ENCODE results near the gene SEMA7A.

The SEMA7A gene

DNA sequence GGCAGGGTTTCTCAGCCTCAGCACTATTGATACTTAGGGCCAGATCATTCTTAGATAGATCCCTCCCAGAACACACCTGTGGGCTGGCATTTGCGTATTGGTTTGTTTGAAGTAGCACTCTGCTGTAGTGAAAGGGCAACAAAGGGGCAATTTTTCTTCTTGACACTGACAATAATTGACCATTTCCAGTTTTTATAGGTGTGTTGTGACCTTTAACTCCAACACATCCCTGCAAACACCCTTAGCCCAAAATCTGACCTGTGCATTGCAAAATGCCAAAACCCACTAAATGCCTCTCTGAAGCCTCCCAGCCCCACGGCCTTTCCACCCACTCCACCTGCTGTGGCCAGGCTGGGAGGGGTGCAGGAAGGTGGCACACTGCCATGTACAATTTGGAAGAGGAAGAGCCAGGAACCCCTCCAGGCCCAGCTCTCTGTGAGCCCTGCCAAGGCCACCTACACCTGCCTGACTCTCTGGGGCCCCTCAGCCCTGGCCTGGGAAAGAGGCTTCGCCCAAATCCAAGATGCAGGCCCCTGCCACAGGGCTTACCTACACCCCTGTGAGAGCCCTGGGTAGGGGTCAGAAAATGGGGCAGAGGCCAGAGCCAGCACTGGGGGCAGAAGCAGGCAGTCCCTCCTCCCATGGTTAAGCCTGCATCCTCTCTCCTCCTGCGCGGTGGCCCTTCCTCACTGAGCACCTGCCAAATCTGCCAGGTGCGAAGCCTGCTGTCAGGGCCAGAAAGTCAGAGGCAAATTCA lies 56.8 kb downstream of the SEMA7A start:
- no peak for DNase-seq (ENCODE audit: extremely low read depth, low read depth)
- TF ChIP-seq, protein P1, sequence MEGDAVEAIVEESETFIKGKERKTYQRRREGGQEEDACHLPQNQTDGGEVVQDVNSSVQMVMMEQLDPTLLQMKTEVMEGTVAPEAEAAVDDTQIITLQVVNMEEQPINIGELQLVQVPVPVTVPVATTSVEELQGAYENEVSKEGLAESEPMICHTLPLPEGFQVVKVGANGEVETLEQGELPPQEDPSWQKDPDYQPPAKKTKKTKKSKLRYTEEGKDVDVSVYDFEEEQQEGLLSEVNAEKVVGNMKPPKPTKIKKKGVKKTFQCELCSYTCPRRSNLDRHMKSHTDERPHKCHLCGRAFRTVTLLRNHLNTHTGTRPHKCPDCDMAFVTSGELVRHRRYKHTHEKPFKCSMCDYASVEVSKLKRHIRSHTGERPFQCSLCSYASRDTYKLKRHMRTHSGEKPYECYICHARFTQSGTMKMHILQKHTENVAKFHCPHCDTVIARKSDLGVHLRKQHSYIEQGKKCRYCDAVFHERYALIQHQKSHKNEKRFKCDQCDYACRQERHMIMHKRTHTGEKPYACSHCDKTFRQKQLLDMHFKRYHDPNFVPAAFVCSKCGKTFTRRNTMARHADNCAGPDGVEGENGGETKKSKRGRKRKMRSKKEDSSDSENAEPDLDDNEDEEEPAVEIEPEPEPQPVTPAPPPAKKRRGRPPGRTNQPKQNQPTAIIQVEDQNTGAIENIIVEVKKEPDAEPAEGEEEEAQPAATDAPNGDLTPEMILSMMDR (IDR thresholded peaks at IDR 0.05; ENCODE audit: low read depth, low read length): no peak

DNA sequence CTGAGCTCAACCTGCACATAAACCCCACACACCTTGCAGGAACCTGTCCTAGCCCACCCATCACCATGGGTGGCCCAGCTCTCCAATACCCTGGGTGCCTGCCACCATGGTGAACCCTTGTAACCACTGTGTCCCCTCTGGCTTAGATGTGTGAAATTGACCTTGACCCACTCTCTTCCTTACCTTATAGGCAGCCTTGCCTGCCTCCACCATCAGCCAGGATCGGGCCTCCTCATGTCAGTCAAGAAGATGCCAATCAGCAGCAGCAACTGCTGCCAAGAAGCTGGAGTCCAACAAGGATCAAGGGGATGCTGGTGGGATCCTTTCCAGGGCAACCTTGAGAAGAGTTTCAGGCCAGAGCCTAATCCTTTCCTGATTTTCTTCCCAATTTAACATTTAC lies 57.5 kb downstream of the SEMA7A start:
- no peak for DNase-seq (ENCODE audit: extremely low read depth, low read depth)
- TF ChIP-seq, protein P1 (IDR thresholded peaks at IDR 0.05; ENCODE audit: low read depth, low read length): no peak

DNA sequence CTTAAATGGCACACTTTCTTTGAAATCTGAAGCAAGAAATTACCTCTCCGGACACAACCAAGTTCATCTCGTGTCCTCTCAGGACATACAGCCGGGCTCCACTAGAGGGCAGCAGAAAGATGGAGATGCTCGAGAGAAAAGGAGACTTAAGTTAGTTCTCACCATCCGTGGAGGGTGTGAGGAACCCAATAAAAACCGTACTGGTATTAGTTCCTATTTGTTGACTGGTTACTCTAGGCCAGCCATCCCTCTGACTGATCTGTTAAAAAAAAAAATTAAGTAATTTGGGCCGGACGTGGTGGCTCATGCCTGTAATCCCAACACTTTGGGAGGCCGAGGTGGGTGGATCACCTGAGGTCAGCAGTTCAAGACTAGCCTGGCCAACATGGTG lies 58.5 kb downstream of the SEMA7A start:
- DNase-seq (ENCODE audit: extremely low read depth, low read depth): no peak
- TF ChIP-seq, protein P1 (IDR thresholded peaks at IDR 0.05; ENCODE audit: low read depth, low read length): peak; percentile 89

DNA sequence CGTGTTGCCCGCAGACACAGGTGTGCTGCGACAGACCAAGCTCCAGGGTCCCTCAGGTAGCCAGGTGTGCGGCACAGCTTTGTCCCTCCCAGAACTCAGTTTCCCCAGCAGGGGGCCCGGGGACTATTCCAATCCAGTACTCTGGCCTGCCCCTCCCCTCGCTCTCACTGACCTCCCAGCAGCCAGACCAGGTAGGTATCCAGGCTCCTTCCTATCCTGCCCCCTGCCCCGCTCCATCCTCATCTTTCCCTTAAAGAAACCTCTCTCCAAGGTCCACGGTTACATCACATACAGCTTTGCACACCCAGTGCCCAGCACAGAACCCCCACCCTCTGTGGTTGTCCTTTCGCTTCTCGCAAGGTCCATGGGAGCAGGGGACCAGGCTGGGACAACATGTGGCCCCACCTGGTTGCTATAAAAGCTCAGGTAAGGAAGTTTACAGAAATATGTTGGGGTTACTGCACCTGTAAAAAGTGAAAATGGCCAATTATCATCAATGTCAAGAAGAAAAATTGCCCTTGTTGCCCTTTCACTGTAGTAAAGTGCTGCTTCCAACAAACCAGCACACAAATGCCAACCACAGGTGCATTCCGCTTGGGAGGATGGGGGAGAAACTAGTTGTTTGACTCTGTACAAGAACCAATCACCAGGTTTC lies 59.0 kb downstream of the SEMA7A start:
- TF ChIP-seq, protein P1 (IDR thresholded peaks at IDR 0.05; ENCODE audit: low read depth, low read length): no peak
- DNase-seq (ENCODE audit: extremely low read depth, low read depth): no peak

DNA sequence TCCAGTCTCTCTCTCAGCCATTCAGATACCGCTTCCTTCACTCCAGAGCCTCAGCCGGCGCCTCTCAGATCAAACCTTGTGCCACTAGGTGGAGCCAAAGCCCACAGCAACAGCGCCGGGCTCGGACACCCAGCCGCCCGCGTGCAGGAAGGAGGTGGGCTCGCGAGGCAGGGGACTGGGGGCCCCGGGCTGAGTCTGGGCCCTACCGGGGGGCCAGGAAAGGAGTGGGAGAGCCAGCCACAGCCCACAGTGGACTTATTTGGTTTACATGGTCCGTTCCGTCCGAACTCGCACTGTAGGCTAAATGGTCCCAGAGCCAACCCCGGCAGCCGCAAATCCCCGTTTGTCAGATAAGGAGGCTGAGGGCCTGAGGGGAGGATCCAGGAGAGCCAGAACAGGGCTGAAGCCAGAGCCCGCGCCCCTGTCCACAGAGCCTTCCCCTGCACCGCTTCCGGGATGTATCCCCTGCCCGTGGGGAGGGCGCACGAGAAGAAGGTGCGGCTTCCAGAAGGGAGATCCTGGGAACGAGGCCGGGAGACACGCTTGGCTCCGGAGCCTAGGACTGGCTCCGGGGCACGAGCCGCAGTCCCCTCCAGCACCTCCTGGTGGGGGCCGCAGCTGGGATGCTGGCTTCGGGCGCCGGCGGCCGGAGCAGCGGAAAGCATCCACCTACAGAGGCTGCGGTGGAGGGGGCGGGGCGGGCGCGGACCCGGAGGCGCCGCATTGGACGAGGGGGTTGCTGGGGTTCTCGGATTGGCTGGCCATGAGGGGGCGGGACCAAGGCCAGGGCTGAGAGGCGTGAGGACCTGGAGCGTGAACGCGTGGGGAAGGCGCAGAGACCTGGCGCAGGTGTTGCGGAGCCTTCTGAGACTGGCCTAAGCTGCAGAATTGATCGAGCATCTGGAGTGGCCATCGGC lies 59.8 kb downstream of the SEMA7A start:
- TF ChIP-seq, protein P1 (IDR thresholded peaks at IDR 0.05; ENCODE audit: low read depth, low read length): peak; percentile 87
- DNase-seq (ENCODE audit: extremely low read depth, low read depth): peak; percentile 38

DNA sequence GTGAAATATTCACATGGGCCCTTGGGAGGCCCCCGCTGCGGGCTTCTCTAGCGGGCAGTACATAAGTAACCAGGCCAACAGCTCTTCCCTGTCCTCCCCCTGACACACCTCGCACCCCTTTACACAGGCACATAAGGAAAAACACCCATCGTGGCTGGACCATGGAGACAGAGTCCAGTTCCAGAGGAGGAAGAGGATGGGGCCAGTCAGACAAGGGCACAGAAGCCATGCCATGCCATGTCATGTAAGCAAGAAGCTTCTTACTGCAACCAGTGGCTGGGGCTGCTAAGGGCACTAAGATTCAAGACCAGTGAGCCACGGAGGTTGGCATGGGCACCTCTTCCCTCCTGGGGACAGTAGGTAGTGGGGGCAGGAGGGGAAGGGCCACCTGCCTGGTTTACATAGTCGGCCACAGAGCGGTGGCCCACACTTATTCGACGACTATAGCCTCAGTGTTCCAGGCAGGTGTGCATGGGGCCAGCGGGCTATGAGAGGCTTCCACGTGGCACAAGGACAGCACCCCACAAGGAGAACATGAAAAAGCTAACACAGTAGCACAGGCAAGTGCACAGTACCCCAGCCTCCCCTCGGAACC lies 60.6 kb downstream of the SEMA7A start:
- TF ChIP-seq, protein P1 (IDR thresholded peaks at IDR 0.05; ENCODE audit: low read depth, low read length): no peak
- no peak for DNase-seq (ENCODE audit: extremely low read depth, low read depth)
